CD8-positive, alpha-beta memory T cell (primary cell): ENCODE results near the gene DEFB131B. TPM values are rescaled to one million over a fixed set of nuclear protein-coding genes. Genes with fewer than 3 reads are reported as not detected.

ENCODE experiments used
- CTCF ChIA-PET: fragments of 350-600 bp; sonication (Branson Sonifier 250); formaldehyde crosslinking; loops from one replicate; lab custom pipeline; 2021; ENCODE audit warnings: antibody characterized with exemption; lab: Charles Lee
- POLR2A ChIA-PET: fragments of 350-600 bp; sonication (Branson Sonifier 250); formaldehyde crosslinking; loops from one replicate; lab custom pipeline; 2021; ENCODE audit warnings: antibody characterized with exemption; lab: Charles Lee
- DNase-seq, 5 donors: peaks; one replicate each; pipeline versions ENCODE4 v3.0.0 to v3.0.0-alpha.2; 2020 to 2022; ENCODE audit warnings: mixed read lengths in 1 of 5
- H3K27ac ChIP-seq: one replicate; pipeline ENCODE4 v1.7.0; 2013; ENCODE audit warnings: low read depth, mild to moderate bottlenecking, low read length, moderate library complexity
- H3K27me3 ChIP-seq: 2 replicates; pipeline ENCODE4 v1.7.0; 2013; ENCODE audit warnings: low read length, mild to moderate bottlenecking; ENCODE audit not compliant: insufficient read depth, poor library complexity, severe bottlenecking
- H3K36me3 ChIP-seq: 2 replicates; pipeline ENCODE4 v1.7.0; 2013; ENCODE audit warnings: mild to moderate bottlenecking, low read length, moderate library complexity; ENCODE audit not compliant: insufficient read depth
- H3K4me1 ChIP-seq: 2 replicates; pipeline ENCODE4 v1.7.0; 2013; ENCODE audit warnings: mild to moderate bottlenecking, low read length, moderate library complexity; ENCODE audit not compliant: insufficient read depth
- H3K4me3 ChIP-seq: 2 replicates; pipeline ENCODE4 v1.7.0; 2013; ENCODE audit warnings: mild to moderate bottlenecking, low read length
- H3K9me3 ChIP-seq: 2 replicates; pipeline ENCODE4 v1.7.0; 2013; ENCODE audit warnings: mild to moderate bottlenecking, low read length
- H3K27ac Mint-ChIP-seq, 8 donors: one replicate each; pipeline ENCODE4 v1.8.0; 2020 to 2021; ENCODE audit warnings: mixed read lengths in 8 of 8, mild to moderate bottlenecking in 6 of 8, inconsistent platforms in 3 of 8, moderate library complexity in 3 of 8
- H3K27me3 Mint-ChIP-seq, 2 donors: one replicate each; pipeline ENCODE4 v1.8.0; 2020 to 2021; ENCODE audit warnings: mixed read lengths in 2 of 2, mild to moderate bottlenecking in 1 of 2, moderate library complexity in 1 of 2
- H3K36me3 Mint-ChIP-seq, 3 donors: one replicate each; pipeline ENCODE4 v1.8.0; 2020 to 2021; ENCODE audit warnings: mixed read lengths in 3 of 3, inconsistent platforms in 1 of 3, mild to moderate bottlenecking in 1 of 3
- H3K4me1 Mint-ChIP-seq, 3 donors: one replicate each; pipeline ENCODE4 v1.8.0; 2020 to 2021; ENCODE audit warnings: mixed read lengths in 3 of 3, inconsistent platforms in 1 of 3, mild to moderate bottlenecking in 1 of 3
- H3K4me3 Mint-ChIP-seq, 7 donors: one replicate each; pipeline ENCODE4 v1.8.0; 2020 to 2021; ENCODE audit warnings: mixed read lengths in 7 of 7, mild to moderate bottlenecking in 6 of 7, moderate library complexity in 4 of 7, inconsistent platforms in 2 of 7
- H3K9me3 Mint-ChIP-seq, 5 donors: one replicate each; pipeline ENCODE4 v1.8.0; 2020 to 2022; ENCODE audit warnings: mixed read lengths in 5 of 5, mild to moderate bottlenecking in 3 of 5, moderate library complexity in 2 of 5, inconsistent platforms in 1 of 5
- polyA plus RNA-seq: library from polyadenylated mRNA; unstranded; fragments of 300-500 nt; fragmentation: Illumina TruSeq; gene quantifications from one replicate; pipeline ENCODE4 v1.2.3, GENCODE V29; 2021
- total RNA-seq, 2 experiments: library from RNA; stranded (reverse); gene quantifications; one replicate each; pipeline ENCODE4 v1.2.3, GENCODE V29; 2021

Gene DEFB131B
- total and polyA plus RNA-seq, 3 experiments from 2014 or later = not detected

DNA sequence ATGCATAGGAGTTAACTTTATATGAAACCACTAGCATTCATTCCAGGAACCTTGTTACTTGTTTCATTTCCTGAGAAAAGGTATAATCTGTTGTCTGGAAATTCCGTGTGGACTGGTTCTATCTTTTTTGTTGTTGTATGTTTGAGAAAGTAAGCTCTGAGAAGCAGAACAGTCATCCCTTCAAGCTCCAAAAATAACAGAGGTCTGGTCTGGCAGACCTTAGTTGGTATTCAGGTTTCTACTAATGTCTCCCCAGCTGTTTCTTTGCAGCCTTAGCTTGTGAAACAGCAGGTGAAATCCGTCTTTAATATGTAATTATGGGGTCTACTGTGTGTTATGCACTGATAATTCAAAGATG lies 53.0 kb downstream of the DEFB131B start:
- Histone ChIP-seq H3K27me3 (no peaks in the 10 kb centered on the region), H3K36me3 (no peaks in the 10 kb centered on the region), H3K4me3 (no peak overlapping the region), H3K4me1 (peaks cover 20% of the 10 kb centered on the region), H3K9me3 (no peaks in the 10 kb centered on the region), H3K27ac (no peak overlapping the region)
- CTCF ChIA-PET = no interaction called here
- Mint-ChIP-seq H3K27ac (peak overlapping the region in 2 of 8 donors; percentile 29 to 37), H3K9me3 (no peaks in the 10 kb centered on the region), H3K4me3 (peak overlapping the region in 3 of 7 donors; percentile 9 to 95 (median 53)), H3K36me3 (peaks cover 0 to 20% (median 0%) of the 10 kb centered on the region in 3 donors), H3K27me3 (no peaks in the 10 kb centered on the region), H3K4me1 (peaks cover 53 to 79% (median 70%) of the 10 kb centered on the region in 3 donors)
- DNase-seq = no peak
- POLR2A ChIA-PET = no interaction called here

- H3K27me3 Mint-ChIP-seq = no peaks in the 10 kb centered on the region
- H3K27ac Mint-ChIP-seq = peak overlapping the region in 4 of 8 donors; percentile 12 to 27 (median 20)
- peaks cover 0 to 25% (median 7%) of the 10 kb centered on the region in 3 donors for H3K36me3 Mint-ChIP-seq
- CTCF ChIA-PET = interaction anchor here (1.4 kb wide), 1 partner anchor 11 kb away, joined by 3 read pairs; no protein-coding TSS in a partner anchor
- H3K4me1 Mint-ChIP-seq = peaks cover 46 to 67% (median 67%) of the 10 kb centered on the region in 3 donors
- H3K27ac ChIP-seq = no peak overlapping the region
- peak overlapping the region in 1 of 7 donors; percentile 18 for H3K4me3 Mint-ChIP-seq
- H3K9me3 Mint-ChIP-seq = no peaks in the 10 kb centered on the region
- DNase-seq = no peak
- H3K4me1 ChIP-seq = peaks cover 11% of the 10 kb centered on the region
- H3K9me3 ChIP-seq = no peaks in the 10 kb centered on the region
- H3K36me3 ChIP-seq = no peaks in the 10 kb centered on the region
- H3K27me3 ChIP-seq = no peaks in the 10 kb centered on the region
- no peak overlapping the region for H3K4me3 ChIP-seq
- POLR2A ChIA-PET = no interaction called here
These were observed 55.1 kb downstream of the DEFB131B start for GRCh38 chr11:71933141-71933933.

Other genes starting within 250 kb of the DEFB131B start
- gene DEFB108B, start 45.3 kb upstream of the DEFB131B start, total RNA-seq = not detected
- not detected for gene DEFB108B, start 45.3 kb upstream of the DEFB131B start, polyA plus RNA-seq
- 10 to 100 TPM; 12.7 to 13.0 TPM for gene XNDC1N, start 50.1 kb downstream of the DEFB131B start, total RNA-seq
- gene XNDC1N, start 50.1 kb downstream of the DEFB131B start, polyA plus RNA-seq = 5.2 TPM
- gene RNF121, start 50.6 kb downstream of the DEFB131B start, total RNA-seq = 10 to 100 TPM; 57.3 to 62.1 TPM
- gene RNF121, start 50.6 kb downstream of the DEFB131B start, polyA plus RNA-seq = 9.4 TPM
- gene IL18BP, start 120.5 kb downstream of the DEFB131B start, total RNA-seq = 1 to 10 TPM; 8.5 to 9.5 TPM
- 21.8 TPM for gene IL18BP, start 120.5 kb downstream of the DEFB131B start, polyA plus RNA-seq
- gene NUMA1, start 202.1 kb downstream of the DEFB131B start, total RNA-seq = 100 to 1,000 TPM; 106 to 110 TPM
- gene NUMA1, start 202.1 kb downstream of the DEFB131B start, polyA plus RNA-seq = 73.5 TPM
- 1 to 10 TPM; 8.2 to 8.9 TPM for gene LRRC51, start 202.4 kb downstream of the DEFB131B start, total RNA-seq
- gene LRRC51, start 202.4 kb downstream of the DEFB131B start, polyA plus RNA-seq = 2.6 TPM
- 10 to 100 TPM; 77.3 to 79.2 TPM for gene LAMTOR1, start 224.8 kb downstream of the DEFB131B start, total RNA-seq
- 82.3 TPM for gene LAMTOR1, start 224.8 kb downstream of the DEFB131B start, polyA plus RNA-seq
- not detected for gene TOMT, start 227.5 kb downstream of the DEFB131B start, total RNA-seq
- gene TOMT, start 227.5 kb downstream of the DEFB131B start, polyA plus RNA-seq = not detected
- gene ANAPC15, start 234.2 kb downstream of the DEFB131B start, total RNA-seq = 10 to 100 TPM; 63.3 to 66.2 TPM
- 79.0 TPM for gene ANAPC15, start 234.2 kb downstream of the DEFB131B start, polyA plus RNA-seq